ENCODE results near the gene AHI1. TPM values are rescaled to one million over a fixed set of nuclear protein-coding genes. Genes with fewer than 3 reads are reported as not detected.
"Not testable (repeated sequence)": the region's sequence is repeated elsewhere in the genome, so short reads cannot be mapped to it uniquely, and the experiment has no call there.

The AHI1 gene
- total RNA-seq, 2 donors from 2014 or later = 24.2 to 29.7 TPM

DNA sequence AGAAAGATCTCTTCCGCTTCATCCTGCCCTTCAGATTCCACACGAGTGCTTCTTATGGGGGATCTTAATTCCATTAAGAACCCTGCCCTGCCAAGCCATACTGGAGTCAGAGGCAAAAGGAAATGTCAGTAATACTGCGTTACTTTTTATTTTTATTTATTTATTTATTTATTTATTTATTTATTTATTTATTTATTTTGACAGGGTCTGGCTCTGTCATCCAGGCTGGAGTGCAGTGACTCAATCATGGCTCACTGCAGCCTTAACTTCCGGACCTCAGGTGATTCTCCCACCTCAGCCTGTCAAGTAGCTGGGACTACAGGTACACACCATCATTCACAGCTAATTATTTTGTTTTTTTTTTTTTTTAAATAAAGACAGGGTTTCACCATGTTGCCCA, 236.9 kb downstream of the AHI1 start:
- H3K4me3 Mint-ChIP-seq = no peak overlapping the region
- H3K27me3 Mint-ChIP-seq = peaks cover 12% of the 10 kb centered on the region
- no peak overlapping the region for H3K27ac Mint-ChIP-seq
- H3K36me3 Mint-ChIP-seq (ENCODE audit: low read depth) = no peaks in the 10 kb centered on the region
- no peak for ATAC-seq (replicated peaks)
- no peaks in the 10 kb centered on the region for H3K9me3 Mint-ChIP-seq
- no peaks in the 10 kb centered on the region for H3K4me1 Mint-ChIP-seq

DNA sequence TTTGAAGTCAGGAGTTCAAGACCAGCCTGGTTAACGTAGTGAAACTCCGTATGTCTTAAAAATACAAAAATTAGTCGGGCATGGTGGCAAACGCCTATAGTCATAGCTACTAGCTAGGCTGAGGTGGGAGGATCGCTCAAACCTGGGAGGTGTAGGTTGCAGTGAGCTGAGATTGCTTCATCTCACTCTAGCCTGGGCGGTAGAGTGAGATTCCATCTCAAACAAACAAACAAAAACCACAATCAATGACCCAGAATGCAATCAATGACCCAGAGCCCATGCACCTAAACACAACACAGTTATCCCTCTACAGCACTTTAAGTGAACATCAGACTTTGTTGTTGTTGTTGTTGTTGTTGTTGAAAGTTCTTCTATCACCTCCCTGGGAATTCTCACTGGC, 238.6 kb downstream of the AHI1 start:
- Mint-ChIP-seq H3K27me3 (peaks cover 18% of the 10 kb centered on the region), H3K4me1 (no peaks in the 10 kb centered on the region), H3K36me3 (ENCODE audit: low read depth) (no peaks in the 10 kb centered on the region), H3K9me3 (no peaks in the 10 kb centered on the region), H3K4me3 (no peak overlapping the region), H3K27ac (no peak overlapping the region)
- no peak for ATAC-seq (replicated peaks)

DNA sequence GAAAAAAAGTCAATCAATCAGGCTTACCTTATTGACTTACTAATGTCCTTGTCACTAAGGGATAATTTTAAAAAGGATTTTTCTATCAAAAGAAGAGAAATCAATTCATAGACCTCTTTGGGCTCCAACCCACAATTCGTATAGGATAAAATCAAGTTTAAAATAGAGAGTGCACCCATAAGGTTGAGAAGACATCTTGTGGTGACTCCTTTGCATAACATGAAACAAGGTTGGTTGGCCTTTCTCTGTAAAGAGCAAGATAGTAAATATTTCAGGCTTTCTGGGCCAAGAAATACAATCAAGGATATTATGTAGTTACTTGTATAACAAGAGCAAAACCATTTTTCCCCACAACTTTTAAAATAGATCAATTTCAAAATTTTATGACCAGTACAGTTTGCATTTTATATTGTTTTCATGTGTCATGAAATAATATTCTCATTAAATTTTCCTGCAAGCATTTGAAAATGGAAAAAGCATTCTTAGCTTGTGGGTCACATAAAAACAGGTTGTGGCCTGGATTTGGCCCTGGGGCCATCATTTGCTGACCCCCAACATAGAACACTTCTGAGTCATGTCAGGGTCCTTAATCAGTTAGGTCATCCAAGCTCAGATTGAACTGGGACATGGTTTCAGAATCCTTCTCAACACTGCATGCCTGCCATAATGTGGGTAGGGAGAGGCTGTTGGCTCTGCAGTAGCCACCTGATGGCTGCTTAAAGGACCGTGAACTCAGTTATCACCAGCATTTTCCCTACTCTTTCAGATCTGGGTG, 239.7 kb downstream of the AHI1 start:
- no peak overlapping the region for H3K4me3 Mint-ChIP-seq
- ATAC-seq (replicated peaks) = no peak
- H3K9me3 Mint-ChIP-seq = no peaks in the 10 kb centered on the region
- H3K27ac Mint-ChIP-seq = no peak overlapping the region
- peaks cover 18% of the 10 kb centered on the region for H3K27me3 Mint-ChIP-seq
- H3K4me1 Mint-ChIP-seq = no peaks in the 10 kb centered on the region
- no peaks in the 10 kb centered on the region for H3K36me3 Mint-ChIP-seq (ENCODE audit: low read depth)

DNA sequence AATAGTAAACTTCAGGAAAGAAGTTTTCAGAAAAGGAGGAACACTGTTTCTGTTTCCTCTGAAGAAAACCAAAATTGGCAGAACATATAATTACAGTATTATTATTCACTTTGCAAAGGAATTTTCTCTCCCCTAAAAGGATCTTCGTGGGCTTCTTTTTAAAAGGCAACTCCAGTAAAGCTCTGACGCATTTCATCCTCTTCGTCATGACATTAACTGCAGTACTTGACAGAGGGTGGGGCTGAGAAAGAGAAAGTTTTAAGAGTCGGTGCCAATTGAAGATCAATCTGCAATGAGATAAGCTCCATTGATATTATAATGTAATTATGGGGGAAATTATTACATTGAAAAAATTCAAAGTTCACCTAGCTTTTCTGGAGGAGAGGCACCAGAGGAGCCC, 240.7 kb downstream of the AHI1 start:
- Mint-ChIP-seq H3K4me1 (no peaks in the 10 kb centered on the region), H3K9me3 (no peaks in the 10 kb centered on the region), H3K27me3 (peaks cover 18% of the 10 kb centered on the region), H3K27ac (no peak overlapping the region), H3K36me3 (ENCODE audit: low read depth) (no peaks in the 10 kb centered on the region), H3K4me3 (no peak overlapping the region)
- ATAC-seq (replicated peaks) = no peak

- Mint-ChIP-seq H3K36me3 (ENCODE audit: low read depth) (no peaks in the 10 kb centered on the region), H3K4me1 (no peaks in the 10 kb centered on the region), H3K27me3 (peaks cover 13% of the 10 kb centered on the region), H3K9me3 (no peaks in the 10 kb centered on the region), H3K27ac (no peak overlapping the region), H3K4me3 (no peak overlapping the region)
- peak; percentile 16 for ATAC-seq (replicated peaks)
These were observed 243.1 kb downstream of the AHI1 start for GRCh38 chr6:135254471-135254870.

- H3K27ac Mint-ChIP-seq = no peak overlapping the region
- peak; percentile 40 for ATAC-seq (replicated peaks)
- H3K4me1 Mint-ChIP-seq = no peaks in the 10 kb centered on the region
- H3K4me3 Mint-ChIP-seq = no peak overlapping the region
- H3K9me3 Mint-ChIP-seq = no peaks in the 10 kb centered on the region
- no peaks in the 10 kb centered on the region for H3K36me3 Mint-ChIP-seq (ENCODE audit: low read depth)
- H3K27me3 Mint-ChIP-seq = peaks cover 9% of the 10 kb centered on the region
These were observed 245.8 kb downstream of the AHI1 start for GRCh38 chr6:135251498-135252441.

- no peaks in the 10 kb centered on the region for H3K4me1 Mint-ChIP-seq
- no peak overlapping the region for H3K4me3 Mint-ChIP-seq
- no peak overlapping the region for H3K27ac Mint-ChIP-seq
- H3K9me3 Mint-ChIP-seq = no peaks in the 10 kb centered on the region
- peaks cover 9% of the 10 kb centered on the region for H3K27me3 Mint-ChIP-seq
- no peak for ATAC-seq (replicated peaks)
- H3K36me3 Mint-ChIP-seq (ENCODE audit: low read depth) = no peaks in the 10 kb centered on the region
These were observed 246.6 kb downstream of the AHI1 start for GRCh38 chr6:135250751-135251497.

- Mint-ChIP-seq H3K27ac (no peak overlapping the region), H3K4me3 (no peak overlapping the region), H3K4me1 (no peaks in the 10 kb centered on the region), H3K9me3 (no peaks in the 10 kb centered on the region), H3K27me3 (peaks cover 3% of the 10 kb centered on the region), H3K36me3 (ENCODE audit: low read depth) (no peaks in the 10 kb centered on the region)
- no peak for ATAC-seq (replicated peaks)
These were observed 247.3 kb downstream of the AHI1 start for GRCh38 chr6:135250234-135250633.

GRCh38 chr6:135246412-135247012, 251.0 kb downstream of the AHI1 start:
- not testable (repeated sequence) for H3K9me3 Mint-ChIP-seq; H3K27ac Mint-ChIP-seq; H3K4me1 Mint-ChIP-seq; H3K4me3 Mint-ChIP-seq; ATAC-seq (replicated peaks); H3K27me3 Mint-ChIP-seq; H3K36me3 Mint-ChIP-seq (ENCODE audit: low read depth)

GRCh38 chr6:135244805-135245204, 252.7 kb downstream of the AHI1 start:
- H3K4me1 Mint-ChIP-seq = no peaks in the 10 kb centered on the region
- no peaks in the 10 kb centered on the region for H3K9me3 Mint-ChIP-seq
- no peak overlapping the region for H3K4me3 Mint-ChIP-seq
- no peaks in the 10 kb centered on the region for H3K36me3 Mint-ChIP-seq (ENCODE audit: low read depth)
- no peak overlapping the region for H3K27ac Mint-ChIP-seq
- H3K27me3 Mint-ChIP-seq = no peaks in the 10 kb centered on the region
- ATAC-seq (replicated peaks) = no peak

DNA sequence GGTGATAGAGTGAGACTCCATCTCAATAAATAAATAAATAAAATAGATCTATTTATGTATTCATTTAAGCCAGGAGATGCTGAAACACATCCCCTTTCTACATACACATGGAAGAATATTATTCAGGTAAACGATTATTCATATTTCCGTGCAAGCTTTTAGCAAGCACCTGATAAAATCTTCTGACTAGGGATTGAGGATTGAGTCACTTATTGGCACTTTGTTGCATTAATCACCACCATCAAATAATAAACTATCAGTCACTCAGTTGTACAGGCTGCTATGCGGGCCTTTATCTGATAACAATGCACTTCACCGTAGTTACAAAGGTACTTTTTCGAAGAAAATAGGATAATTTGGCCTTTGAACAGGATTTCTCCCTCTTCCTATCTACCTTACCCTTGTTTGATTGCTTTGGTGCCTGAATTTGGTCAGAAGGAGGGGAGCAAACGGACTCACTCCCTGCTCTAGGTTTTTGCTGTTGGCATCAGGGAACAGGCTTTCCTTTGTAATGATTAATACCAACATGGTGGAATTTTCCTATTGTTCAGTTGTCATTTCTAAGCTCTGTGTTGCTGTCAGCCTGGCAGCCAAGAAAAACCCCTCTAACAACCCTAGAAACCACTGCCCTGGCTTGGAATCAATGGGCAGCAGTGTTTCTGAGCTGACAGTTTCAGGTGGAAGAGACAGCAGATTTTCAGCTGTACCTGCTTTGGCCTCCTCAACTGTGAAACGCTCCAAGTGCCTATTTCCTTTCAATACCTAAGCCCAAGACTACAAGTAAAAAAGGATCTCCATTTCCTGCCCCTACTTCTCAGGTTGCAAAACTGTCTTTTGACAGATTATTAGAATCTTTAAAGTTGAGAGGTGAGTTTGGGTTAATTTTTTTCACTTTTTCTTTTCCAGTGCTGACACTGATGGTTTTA, 253.4 kb downstream of the AHI1 start:
- Mint-ChIP-seq H3K4me1 (no peaks in the 10 kb centered on the region), H3K9me3 (no peaks in the 10 kb centered on the region), H3K4me3 (no peak overlapping the region), H3K27ac (no peak overlapping the region), H3K36me3 (ENCODE audit: low read depth) (no peaks in the 10 kb centered on the region), H3K27me3 (no peaks in the 10 kb centered on the region)
- no peak for ATAC-seq (replicated peaks)

DNA sequence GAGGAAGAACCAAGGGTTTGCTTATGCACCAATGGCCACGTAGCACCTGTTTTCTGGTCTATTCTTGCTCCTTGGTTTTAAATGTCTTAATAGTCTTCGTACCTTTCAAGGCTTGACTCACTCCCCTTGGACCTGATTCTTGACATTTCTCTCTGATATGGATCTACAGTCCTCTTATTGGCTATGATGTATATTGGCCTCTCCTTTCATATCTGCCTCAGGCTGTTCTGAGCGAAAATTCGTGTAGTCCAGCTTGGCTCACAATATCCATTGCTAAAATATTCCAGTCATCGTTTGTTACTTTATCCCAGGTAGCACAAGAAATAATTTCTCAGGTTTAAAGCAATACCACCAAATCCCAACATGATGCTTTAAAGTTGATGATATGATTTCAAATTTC, 256.8 kb downstream of the AHI1 start:
- Mint-ChIP-seq H3K36me3 (ENCODE audit: low read depth) (no peaks in the 10 kb centered on the region), H3K4me3 (no peak overlapping the region), H3K27me3 (peaks cover 4% of the 10 kb centered on the region), H3K9me3 (no peaks in the 10 kb centered on the region), H3K27ac (no peak overlapping the region), H3K4me1 (peaks cover 6% of the 10 kb centered on the region)
- no peak for ATAC-seq (replicated peaks)

- H3K27me3 Mint-ChIP-seq = peaks cover 4% of the 10 kb centered on the region
- ATAC-seq (replicated peaks) = no peak
- H3K4me3 Mint-ChIP-seq = no peak overlapping the region
These were observed 260.8 kb downstream of the AHI1 start for GRCh38 chr6:135236732-135237131.

More at GRCh38 chr6:135236732-135237131, 260.8 kb downstream of the AHI1 start:
- peaks cover 6% of the 10 kb centered on the region for H3K4me1 Mint-ChIP-seq
- no peaks in the 10 kb centered on the region for H3K9me3 Mint-ChIP-seq
- peak overlapping the region; percentile 22 for H3K27ac Mint-ChIP-seq
- H3K36me3 Mint-ChIP-seq (ENCODE audit: low read depth) = no peaks in the 10 kb centered on the region
